Activated naive CD8-positive, alpha-beta T cell treated with anti-CD3 and anti-CD28 coated beads, Interleukin-2, amount 50 U/mL, for 24 hours (primary cell): Measurements from ENCODE around the gene HNRNPA3.
A peak's percentile ranks its signal among the peaks of the same experiment; 100 is the strongest.
"Not testable (repeated sequence)": the region's sequence is repeated elsewhere in the genome, so short reads cannot be mapped to it uniquely, and the experiment has no call there.

Experiments used
- ATAC-seq: fragments of 150-1000 bp; cut with Tn5 transposase; one replicate; pipeline ENCODE4 v1.10.0; 2021
- DNase-seq: peaks from one replicate; pipeline ENCODE4 v3.0.0; 2021
- H3K27ac Mint-ChIP-seq: one replicate; pipeline ENCODE4 v1.8.0; 2021; ENCODE audit warnings: mild to moderate bottlenecking, mixed read lengths
- H3K27me3 Mint-ChIP-seq: one replicate; pipeline ENCODE4 v1.8.0; 2021; ENCODE audit warnings: mixed read lengths
- H3K36me3 Mint-ChIP-seq: one replicate; pipeline ENCODE4 v1.8.0; 2021; ENCODE audit warnings: low read depth, mixed read lengths
- H3K4me1 Mint-ChIP-seq: one replicate; pipeline ENCODE4 v1.8.0; 2021; ENCODE audit warnings: mixed read lengths
- H3K4me3 Mint-ChIP-seq: one replicate; pipeline ENCODE4 v1.8.0; 2021; ENCODE audit warnings: mild to moderate bottlenecking, moderate library complexity, mixed read lengths
- H3K9me3 Mint-ChIP-seq: one replicate; pipeline ENCODE4 v1.8.0; 2021; ENCODE audit warnings: mixed read lengths

HNRNPA3 gene

DNA sequence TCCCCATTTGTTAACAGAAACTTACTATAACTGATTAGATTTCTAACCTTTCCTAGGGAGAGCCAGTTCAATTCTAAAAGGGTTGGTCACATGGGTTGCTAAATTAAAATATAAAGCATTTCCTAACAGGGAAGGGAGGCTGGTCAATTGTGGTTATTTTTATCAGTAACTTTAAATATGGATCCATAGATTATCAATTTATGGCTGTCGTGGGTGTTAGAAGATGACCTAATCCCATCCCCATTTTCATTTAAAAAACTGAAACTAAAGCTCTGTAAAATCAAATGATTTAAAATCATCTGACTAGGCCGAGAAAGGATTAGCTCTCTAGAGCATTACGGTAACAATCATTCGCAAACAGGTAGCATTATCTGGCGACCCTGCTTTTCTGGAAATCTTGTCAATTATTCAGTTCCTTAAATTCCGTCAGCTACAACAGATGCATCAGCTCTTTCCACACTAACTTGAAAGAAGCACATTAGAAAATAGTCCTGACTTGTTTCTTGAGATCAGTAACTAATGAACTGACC, 953 bp upstream of the HNRNPA3 start:
- DNase-seq (no peak), ATAC-seq (no peak)
- H3K27ac Mint-ChIP-seq: peak overlapping the region; percentile 100
- H3K27me3 Mint-ChIP-seq: no peaks in the 10 kb centered on the region
- H3K9me3 Mint-ChIP-seq: no peaks in the 10 kb centered on the region
- peak overlapping the region; percentile 99 for H3K4me3 Mint-ChIP-seq
- H3K4me1 Mint-ChIP-seq: peaks cover 54% of the 10 kb centered on the region
- peaks cover 49% of the 10 kb centered on the region for H3K36me3 Mint-ChIP-seq

DNA sequence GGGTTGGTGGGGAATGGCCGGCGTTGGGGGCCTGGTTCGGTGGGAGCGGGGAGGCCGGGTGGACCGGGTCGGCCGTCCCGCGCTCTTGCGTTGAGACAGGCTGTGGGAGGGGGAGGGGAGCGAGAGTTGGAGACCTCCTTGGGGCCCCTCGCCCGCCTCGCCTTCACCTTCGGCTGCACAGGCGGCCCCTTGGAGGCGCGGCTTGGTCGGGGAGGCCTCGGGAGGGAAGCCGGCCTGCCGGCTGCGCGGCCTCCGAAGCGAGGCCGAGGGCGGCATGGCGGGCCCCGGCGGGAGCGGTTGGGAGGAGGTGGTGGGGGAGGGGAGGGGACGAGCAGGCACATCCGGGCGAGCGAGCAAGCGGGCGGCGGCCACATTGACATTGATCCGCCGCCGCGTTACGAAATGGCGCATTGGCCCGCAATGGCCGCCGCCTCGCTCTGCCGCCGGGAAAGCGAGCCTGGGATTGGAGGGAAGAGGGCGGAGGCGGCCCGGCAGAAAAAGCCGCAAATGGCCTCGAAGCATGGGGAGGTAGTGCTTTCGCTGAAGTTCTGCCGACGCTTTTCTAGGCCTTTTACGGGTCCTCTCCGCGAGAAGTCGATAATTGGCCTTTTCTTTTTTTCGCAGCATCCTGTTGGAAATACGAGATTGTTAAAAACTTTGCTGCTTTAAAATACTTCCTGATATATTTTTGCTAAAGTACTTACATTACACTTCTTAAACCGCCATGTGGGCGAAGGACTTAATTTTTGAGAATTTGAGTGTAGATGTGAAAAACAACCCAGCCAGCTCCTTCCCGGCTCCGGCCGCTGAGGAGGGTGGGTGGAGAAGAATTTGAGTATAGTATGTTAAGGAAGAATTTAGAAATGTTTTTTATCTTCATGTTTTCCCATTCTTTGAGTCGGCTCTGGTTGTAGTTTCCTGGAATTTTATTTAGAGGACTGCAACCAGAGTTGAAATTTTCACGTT, 580 bp downstream of the HNRNPA3 start:
- Mint-ChIP-seq H3K36me3 (peaks cover 60% of the 10 kb centered on the region), H3K9me3 (no peaks in the 10 kb centered on the region), H3K27me3 (no peaks in the 10 kb centered on the region), H3K27ac (peak overlapping the region; percentile 100), H3K4me3 (peak overlapping the region; percentile 99), H3K4me1 (peaks cover 58% of the 10 kb centered on the region)
- ATAC-seq (peak; percentile 62), DNase-seq (peak; percentile 94)

DNA sequence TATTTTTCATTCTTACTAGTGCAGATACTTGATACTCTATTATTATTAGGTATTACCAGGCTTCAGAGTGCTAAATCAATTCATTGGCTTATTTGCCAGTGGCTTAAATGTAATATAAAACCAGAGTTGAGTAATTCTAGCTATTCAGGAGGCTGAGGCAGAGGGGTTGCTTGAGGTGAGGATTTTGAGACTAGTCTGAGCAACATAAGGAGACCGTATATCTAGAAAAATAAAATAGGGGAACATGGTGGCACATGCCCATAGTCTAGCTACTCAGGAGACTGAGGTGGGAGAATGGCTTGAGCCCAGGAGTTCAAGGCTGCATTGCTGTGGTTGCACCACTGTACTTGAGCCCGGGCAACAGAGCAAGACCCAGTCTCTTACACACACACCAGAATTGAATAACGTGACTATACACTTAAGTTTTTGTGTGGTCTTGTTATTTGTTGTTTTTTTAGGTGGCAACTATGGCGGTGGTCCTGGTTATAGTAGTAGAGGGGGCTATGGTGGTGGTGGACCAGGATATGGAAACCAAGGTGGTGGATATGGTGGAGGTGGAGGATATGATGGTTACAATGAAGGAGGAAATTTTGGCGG, 4.8 kb downstream of the HNRNPA3 start:
- DNase-seq (no peak), ATAC-seq (no peak)
- Mint-ChIP-seq H3K27ac (peak overlapping the region; percentile 95), H3K9me3 (no peaks in the 10 kb centered on the region), H3K4me3 (peak overlapping the region; percentile 99), H3K4me1 (peaks cover 68% of the 10 kb centered on the region), H3K36me3 (peaks cover 84% of the 10 kb centered on the region), H3K27me3 (no peaks in the 10 kb centered on the region)

DNA sequence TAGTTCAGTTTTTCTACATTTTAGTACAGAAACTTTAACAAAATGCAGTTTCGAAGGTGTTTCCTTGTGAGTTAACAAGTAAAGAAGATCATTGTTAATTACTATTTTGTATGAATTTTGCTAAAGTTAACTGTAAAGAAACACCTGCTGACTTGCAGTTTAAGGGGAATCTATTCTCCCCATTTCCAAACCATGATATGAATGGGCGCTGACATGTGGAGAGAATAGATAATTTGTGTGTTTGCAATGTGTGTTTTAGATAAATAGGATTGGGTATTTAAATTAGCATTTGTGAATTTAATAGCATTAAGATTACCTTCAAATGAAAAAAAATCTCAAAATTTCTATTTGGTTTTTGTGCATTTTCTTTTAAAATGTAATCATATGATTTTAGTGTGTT, 7.2 kb downstream of the HNRNPA3 start:
- Mint-ChIP-seq H3K4me1 (peaks cover 61% of the 10 kb centered on the region), H3K36me3 (peaks cover 82% of the 10 kb centered on the region)
- DNase-seq, H3K27ac Mint-ChIP-seq, H3K4me3 Mint-ChIP-seq, ATAC-seq, H3K27me3 Mint-ChIP-seq, H3K9me3 Mint-ChIP-seq: not testable (repeated sequence)

DNA sequence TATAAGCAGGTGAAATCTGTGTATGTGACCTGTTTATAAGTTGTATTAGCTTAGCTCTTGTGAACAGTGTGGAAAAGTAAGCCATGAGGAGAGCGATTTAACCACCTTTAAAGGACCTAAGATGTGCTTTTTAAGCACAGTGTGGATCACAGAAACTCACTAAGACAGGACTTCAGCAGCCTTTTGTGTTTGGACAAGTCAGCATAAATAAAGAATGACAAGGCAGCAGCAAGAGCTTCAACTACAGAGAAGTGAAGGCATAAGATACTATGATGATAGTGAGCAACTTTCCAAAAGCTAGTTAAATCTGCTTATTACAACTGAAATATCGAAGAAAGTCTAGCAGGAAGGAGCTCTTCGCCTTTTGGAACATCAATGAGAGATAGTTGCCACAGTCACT, 8.9 kb downstream of the HNRNPA3 start:
- Mint-ChIP-seq H3K27me3 (no peaks in the 10 kb centered on the region), H3K36me3 (peaks cover 64% of the 10 kb centered on the region), H3K4me1 (peaks cover 44% of the 10 kb centered on the region), H3K27ac (peak overlapping the region; percentile 65), H3K4me3 (no peak overlapping the region), H3K9me3 (no peaks in the 10 kb centered on the region)
- DNase-seq (no peak), ATAC-seq (no peak)

DNA sequence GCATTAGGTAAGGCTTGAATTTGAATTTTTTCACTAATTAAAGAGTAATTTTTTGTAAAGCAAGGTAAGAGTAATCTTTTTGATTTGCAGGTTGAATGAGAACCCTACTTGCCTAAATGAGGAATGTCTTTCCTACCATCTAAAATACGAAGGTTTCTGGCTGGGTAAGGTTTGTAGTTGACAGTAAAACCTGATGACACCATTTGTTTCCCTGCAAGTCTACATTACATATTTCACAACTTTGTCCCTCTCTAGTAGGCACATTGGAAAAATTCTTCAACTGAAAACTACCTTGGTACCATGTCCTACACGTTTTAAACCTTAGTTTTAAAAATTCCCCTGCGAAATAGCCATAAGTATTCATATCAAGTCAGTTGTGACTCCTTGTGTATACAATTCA, 9.4 kb downstream of the HNRNPA3 start:
- peak overlapping the region; percentile 65 for H3K27ac Mint-ChIP-seq
- H3K36me3 Mint-ChIP-seq: peaks cover 60% of the 10 kb centered on the region
- no peak overlapping the region for H3K4me3 Mint-ChIP-seq
- no peaks in the 10 kb centered on the region for H3K27me3 Mint-ChIP-seq
- no peaks in the 10 kb centered on the region for H3K9me3 Mint-ChIP-seq
- no peak for DNase-seq
- ATAC-seq: no peak
- H3K4me1 Mint-ChIP-seq: peaks cover 39% of the 10 kb centered on the region

DNA sequence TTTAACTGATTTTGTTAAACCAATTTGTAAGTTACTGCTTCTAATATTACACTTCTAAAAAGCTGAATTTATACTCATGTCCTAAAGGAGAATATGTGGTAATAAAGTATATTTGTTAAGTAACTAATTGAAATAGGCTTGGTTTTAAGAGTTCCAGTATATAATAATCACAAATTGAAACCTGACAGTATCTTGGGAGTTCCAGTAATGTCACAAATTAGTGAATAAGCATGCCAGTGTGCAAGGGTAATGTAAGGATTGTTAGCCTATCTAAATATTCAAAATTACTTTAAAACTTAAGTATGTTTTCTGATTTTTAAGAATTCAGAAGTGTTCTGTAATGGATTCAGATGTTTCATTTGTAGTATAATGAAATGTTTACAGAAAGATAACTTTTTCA, 10.8 kb downstream of the HNRNPA3 start:
- H3K4me3 Mint-ChIP-seq, DNase-seq, ATAC-seq, H3K27ac Mint-ChIP-seq, H3K9me3 Mint-ChIP-seq, H3K27me3 Mint-ChIP-seq: not testable (repeated sequence)
- peaks cover 27% of the 10 kb centered on the region for H3K4me1 Mint-ChIP-seq
- H3K36me3 Mint-ChIP-seq: peaks cover 58% of the 10 kb centered on the region

DNA sequence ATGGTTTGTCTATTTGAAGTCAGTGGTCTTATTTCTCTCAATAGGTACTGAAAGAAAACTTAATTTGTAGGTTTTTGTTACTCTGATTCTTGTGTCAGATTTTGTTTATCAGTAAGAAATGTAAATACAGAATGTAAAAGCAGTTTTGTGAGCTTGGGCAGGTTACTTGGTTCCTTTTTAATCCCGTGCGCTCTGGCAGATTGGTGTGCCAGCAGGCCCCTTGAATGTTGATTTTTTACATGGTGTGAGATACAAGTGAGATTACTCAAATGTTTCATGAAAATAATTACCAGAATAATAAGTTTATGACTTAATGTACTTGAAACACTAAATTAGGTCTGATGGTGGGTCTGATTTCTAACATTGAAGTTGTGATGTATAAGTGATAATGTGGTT, 13.4 kb downstream of the HNRNPA3 start:
- DNase-seq (no peak), ATAC-seq (no peak)
- H3K4me1 Mint-ChIP-seq: peaks cover 34% of the 10 kb centered on the region
- H3K36me3 Mint-ChIP-seq: peaks cover 57% of the 10 kb centered on the region
- no peaks in the 10 kb centered on the region for H3K9me3 Mint-ChIP-seq
- no peak overlapping the region for H3K27ac Mint-ChIP-seq
- no peak overlapping the region for H3K4me3 Mint-ChIP-seq
- no peaks in the 10 kb centered on the region for H3K27me3 Mint-ChIP-seq

DNA sequence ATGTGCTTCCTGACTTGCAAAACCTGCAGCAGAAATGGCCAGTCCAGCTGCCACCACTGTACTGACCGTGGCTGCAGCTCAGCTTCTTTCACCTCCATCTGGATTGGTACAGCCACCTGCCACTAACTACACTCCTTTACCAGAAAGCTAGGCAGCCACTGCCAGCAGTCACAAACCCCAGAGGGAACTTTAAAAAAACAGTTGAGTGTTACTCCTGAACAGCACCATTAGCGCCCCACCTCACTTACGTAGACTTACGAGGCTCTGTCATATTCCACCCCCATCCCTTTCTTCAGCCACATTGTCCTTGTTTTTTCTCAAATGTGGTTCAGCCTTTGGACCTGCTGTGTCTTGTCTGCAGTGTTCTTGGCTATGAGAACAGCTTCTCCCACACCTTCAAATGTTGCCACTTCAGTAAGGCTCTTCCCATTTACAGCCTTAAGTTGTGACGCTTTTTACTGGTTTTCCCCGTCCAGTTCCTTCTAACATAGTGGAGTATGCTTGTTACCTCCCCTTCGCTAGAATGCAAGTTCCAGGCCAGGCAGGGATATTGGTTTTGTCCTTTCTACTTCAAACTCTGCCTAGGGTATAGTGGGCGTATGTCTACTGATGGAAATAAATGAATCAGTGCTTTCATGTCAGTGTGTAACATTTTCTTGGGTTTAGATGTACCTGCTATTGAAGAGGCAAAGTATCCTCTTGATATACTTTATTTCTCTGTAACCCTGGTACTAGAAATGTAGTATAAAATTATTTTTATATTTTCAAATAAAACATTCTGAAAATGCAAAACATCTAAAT, 17.0 kb downstream of the HNRNPA3 start:
- Mint-ChIP-seq H3K27ac (peak overlapping the region; percentile 68), H3K9me3 (no peaks in the 10 kb centered on the region), H3K4me1 (peaks cover 34% of the 10 kb centered on the region), H3K36me3 (peaks cover 56% of the 10 kb centered on the region), H3K27me3 (no peaks in the 10 kb centered on the region), H3K4me3 (no peak overlapping the region)
- DNase-seq (no peak), ATAC-seq (peak; percentile 74)

DNA sequence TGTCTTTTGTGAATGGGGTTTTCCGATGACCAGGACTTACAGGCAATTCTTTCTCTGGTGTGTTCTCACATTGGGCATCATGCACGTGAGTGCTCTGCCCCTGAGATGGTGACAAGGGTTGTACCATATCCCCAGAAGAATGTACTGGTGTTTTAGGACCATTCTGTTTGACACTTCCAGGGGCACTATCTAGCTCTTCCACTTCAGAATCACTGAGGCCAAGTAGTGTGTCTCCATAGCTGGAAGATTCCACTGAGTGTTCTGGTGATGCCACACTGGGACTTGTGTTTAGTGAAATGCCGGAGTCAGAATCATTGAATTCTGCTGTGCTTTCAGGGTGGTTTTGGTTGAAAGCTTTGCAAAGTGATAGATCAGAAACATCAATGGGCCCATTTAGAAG, 18.7 kb downstream of the HNRNPA3 start:
- peaks cover 66% of the 10 kb centered on the region for H3K36me3 Mint-ChIP-seq

DNA sequence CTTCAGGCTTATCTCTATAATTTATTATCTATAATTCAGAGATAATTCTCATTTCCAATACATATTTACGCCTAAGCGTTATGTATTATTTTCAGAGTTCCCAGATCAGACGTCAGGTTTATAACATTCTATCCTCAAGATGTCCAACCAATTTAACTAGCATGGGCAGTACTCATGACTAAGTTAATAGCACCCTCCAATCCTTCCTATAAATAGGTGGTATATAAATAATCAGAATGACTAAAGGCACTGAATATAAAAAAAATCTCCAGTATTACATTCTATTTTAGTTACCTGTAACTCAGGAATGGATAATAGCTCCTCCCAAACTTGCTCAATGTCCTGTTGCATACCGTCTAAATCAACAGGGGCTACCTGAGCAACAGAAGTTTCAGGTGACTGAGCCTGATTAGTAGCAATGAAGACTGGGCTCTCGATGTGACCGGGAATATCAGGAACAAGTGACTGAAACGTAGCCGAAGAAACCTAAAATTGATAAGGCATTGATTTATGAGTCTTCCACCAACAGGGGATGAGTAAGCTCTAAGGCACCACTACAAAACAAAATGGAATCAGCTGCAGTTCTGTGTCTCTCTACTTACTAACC, 19.6 kb downstream of the HNRNPA3 start:
- Mint-ChIP-seq H3K27ac (peak overlapping the region; percentile 45), H3K4me3 (no peak overlapping the region), H3K27me3 (no peaks in the 10 kb centered on the region), H3K4me1 (peaks cover 42% of the 10 kb centered on the region), H3K9me3 (no peaks in the 10 kb centered on the region), H3K36me3 (peaks cover 63% of the 10 kb centered on the region)
- no peak for DNase-seq
- ATAC-seq: no peak

More for the DNA sequence above, 18.7 kb downstream of the HNRNPA3 start:
- no peaks in the 10 kb centered on the region for H3K27me3 Mint-ChIP-seq
- H3K4me1 Mint-ChIP-seq: peaks cover 42% of the 10 kb centered on the region
- ATAC-seq: no peak
- peak overlapping the region; percentile 68 for H3K27ac Mint-ChIP-seq
- H3K9me3 Mint-ChIP-seq: no peaks in the 10 kb centered on the region
- no peak overlapping the region for H3K4me3 Mint-ChIP-seq
- DNase-seq: no peak

DNA sequence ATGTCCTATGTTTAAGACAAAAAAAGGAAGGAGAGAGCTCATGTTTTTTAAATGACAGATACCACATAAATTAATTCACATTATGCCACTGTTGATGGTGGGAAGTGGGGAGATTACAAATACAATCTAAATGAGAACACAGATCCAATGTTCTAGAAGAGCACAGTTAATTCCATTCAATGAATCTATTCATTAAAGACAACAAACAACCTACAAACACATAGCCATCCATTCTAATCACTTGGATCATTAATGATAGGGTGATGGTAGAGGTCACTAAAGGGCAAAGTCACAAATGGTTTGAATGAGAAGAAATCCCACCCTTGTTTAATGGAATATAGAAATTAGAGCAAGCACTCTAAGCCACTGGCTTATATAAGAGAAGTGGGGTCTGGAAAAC, 21.7 kb downstream of the HNRNPA3 start:
- peaks cover 51% of the 10 kb centered on the region for H3K36me3 Mint-ChIP-seq
- no peaks in the 10 kb centered on the region for H3K9me3 Mint-ChIP-seq
- no peak overlapping the region for H3K4me3 Mint-ChIP-seq
- no peak for DNase-seq
- no peaks in the 10 kb centered on the region for H3K27me3 Mint-ChIP-seq
- peaks cover 50% of the 10 kb centered on the region for H3K4me1 Mint-ChIP-seq
- ATAC-seq: no peak
- peak overlapping the region; percentile 8 for H3K27ac Mint-ChIP-seq

DNA sequence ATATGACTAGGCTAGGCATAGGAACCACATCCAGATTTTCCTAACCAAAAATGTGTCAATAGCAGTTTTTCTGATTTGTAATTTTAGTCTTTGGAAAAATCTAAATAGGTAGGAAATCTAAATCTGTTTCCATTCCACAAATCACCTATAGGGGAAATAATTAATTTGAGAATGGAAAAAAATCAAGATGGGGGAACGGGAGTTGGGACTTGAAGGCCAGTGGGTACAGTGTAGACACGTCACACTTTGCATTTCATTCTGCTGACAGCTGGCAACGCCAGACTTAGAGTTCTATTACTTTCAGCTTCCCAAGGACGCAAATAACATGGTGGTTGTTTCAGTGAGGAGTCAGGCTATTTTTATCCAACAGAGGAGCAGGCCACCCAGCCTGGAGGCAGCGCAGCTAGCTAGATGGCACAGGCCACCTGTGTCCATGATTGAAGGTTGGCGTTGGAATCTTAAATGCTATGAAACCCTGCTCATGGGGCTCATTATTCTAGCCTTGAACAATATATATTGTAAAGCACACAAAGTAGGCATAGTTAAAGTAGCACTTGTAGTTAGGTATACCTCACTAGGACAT, 23.4 kb downstream of the HNRNPA3 start:
- H3K36me3 Mint-ChIP-seq: peaks cover 48% of the 10 kb centered on the region
- peaks cover 50% of the 10 kb centered on the region for H3K4me1 Mint-ChIP-seq

DNA sequence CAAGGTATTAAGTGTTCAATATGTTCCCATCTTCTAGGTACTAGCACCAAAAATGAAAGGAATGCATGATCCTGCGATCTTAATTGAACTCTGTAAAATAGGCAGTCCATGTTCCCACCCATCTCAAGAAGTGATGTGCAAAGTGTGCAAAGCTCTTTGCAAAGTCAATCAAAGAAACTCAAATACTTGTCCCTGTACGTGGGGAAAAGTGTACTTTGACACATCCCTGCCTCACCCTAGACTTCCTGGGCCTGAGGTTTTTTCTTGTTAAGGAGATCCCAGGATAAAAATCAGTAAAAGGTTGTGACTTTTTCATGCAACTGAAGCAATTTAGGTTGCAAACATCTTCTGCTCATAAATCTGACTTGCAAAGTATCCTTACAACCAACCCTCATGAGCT, 25.3 kb downstream of the HNRNPA3 start:
- no peak for ATAC-seq
- H3K9me3 Mint-ChIP-seq: no peaks in the 10 kb centered on the region
- H3K4me3 Mint-ChIP-seq: no peak overlapping the region
- H3K4me1 Mint-ChIP-seq: peaks cover 58% of the 10 kb centered on the region
- DNase-seq: no peak
- peaks cover 43% of the 10 kb centered on the region for H3K36me3 Mint-ChIP-seq
- H3K27me3 Mint-ChIP-seq: no peaks in the 10 kb centered on the region
- peak overlapping the region; percentile 26 for H3K27ac Mint-ChIP-seq

More for the DNA sequence above, 23.4 kb downstream of the HNRNPA3 start:
- H3K9me3 Mint-ChIP-seq: no peaks in the 10 kb centered on the region
- no peaks in the 10 kb centered on the region for H3K27me3 Mint-ChIP-seq
- H3K4me3 Mint-ChIP-seq: no peak overlapping the region
- peak overlapping the region; percentile 74 for H3K27ac Mint-ChIP-seq
- no peak for ATAC-seq
- DNase-seq: no peak
